Kidney epithelial cell (primary cell): ENCODE results near the gene ART1. TPM values are rescaled to one million over a fixed set of nuclear protein-coding genes. Genes with fewer than 3 reads are reported as not detected.

Experiments used
- DNase-seq: peaks from one replicate; pipeline ENCODE4 v3.0.0-alpha.2; 2010; ENCODE audit warnings: low read depth
- H3K27me3 ChIP-seq: 2 replicates; pipeline ENCODE4 v1.6.0; 2011; ENCODE audit warnings: low read length; ENCODE audit not compliant: control insufficient read depth, insufficient read depth
- H3K36me3 ChIP-seq: 2 replicates; pipeline ENCODE4 v1.5.1; 2011; ENCODE audit warnings: low read length; ENCODE audit not compliant: control insufficient read depth, insufficient read depth
- H3K4me3 ChIP-seq: 2 replicates; pipeline ENCODE4 v1.5.1; 2011; ENCODE audit warnings: low read depth, mild to moderate bottlenecking, control low read depth, low read length
- total RNA-seq: library from RNA; depleted of rRNA; stranded (reverse); fragments of >200 nt; gene quantifications from 2 replicates; pipeline ENCODE4 v1.2.3, GENCODE V29; 2015
- TF ChIP-seq, protein P1 (sequence below): IDR thresholded peaks from 2 replicates; pipeline ENCODE4 v1.5.1; 2011; ENCODE audit warnings: mild to moderate bottlenecking, moderate library complexity, low read length, control low read depth, inconsistent platforms; ENCODE audit not compliant: insufficient read depth, poor library complexity, severe bottlenecking

Gene ART1
- total RNA-seq, 1 donor from 2014 or later: not detected

DNA sequence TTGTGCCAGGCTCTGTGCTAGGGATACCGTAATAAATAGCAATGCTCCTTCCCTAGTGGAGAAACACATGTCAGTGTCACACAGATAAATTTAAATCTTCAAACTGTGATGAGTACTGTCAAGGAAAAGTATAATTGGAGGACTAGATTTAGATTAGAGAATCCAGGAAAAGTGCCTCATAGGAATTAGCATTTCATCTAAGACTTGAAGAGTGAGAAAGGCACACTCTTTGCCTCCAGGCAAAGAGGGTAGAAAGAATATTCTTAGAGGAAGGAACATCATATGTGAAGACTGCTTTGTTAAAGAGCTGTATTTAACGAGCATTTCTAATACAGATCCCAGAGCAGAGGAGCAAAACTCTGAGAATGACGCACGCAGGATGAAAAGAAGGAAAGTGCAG is 34.1 kb upstream of the ART1 start:
- Histone ChIP-seq H3K4me3 (no peak overlapping the region), H3K27me3 (no peaks in the 10 kb centered on the region), H3K36me3 (no peaks in the 10 kb centered on the region)
- TF ChIP-seq, protein P1, sequence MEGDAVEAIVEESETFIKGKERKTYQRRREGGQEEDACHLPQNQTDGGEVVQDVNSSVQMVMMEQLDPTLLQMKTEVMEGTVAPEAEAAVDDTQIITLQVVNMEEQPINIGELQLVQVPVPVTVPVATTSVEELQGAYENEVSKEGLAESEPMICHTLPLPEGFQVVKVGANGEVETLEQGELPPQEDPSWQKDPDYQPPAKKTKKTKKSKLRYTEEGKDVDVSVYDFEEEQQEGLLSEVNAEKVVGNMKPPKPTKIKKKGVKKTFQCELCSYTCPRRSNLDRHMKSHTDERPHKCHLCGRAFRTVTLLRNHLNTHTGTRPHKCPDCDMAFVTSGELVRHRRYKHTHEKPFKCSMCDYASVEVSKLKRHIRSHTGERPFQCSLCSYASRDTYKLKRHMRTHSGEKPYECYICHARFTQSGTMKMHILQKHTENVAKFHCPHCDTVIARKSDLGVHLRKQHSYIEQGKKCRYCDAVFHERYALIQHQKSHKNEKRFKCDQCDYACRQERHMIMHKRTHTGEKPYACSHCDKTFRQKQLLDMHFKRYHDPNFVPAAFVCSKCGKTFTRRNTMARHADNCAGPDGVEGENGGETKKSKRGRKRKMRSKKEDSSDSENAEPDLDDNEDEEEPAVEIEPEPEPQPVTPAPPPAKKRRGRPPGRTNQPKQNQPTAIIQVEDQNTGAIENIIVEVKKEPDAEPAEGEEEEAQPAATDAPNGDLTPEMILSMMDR: no peak
- no peak for DNase-seq

DNA sequence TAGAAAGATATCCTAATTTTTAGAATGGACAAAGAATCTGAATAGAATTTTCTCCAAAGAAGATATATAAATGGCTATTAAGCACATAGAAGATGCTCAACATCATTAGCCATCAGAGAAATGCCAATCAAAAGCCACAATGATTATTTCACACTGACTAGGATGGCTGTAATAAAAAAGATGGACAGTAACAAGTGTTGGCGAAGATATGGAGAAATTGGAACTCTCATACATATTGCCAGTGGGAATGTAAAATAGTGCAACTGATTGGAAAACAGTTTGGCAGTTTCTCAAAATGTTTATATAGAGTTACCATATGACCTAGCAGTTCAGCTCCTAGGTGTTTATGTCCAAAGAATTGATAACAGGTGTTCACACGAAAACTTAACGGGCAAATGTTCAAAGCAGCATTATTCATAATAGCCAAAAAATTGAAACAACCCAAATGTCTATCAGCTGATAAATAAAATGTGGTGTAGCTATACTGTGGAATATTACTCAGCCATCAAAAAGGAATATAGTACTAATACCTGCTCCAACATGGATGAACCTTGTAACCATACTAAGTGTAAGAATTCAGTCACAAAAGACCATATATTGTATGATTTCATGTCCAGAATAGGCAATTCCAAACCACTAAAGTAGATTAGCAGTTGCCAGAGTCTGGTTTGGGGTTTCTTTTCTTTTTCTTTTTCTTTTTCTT is 32.8 kb upstream of the ART1 start:
- no peaks in the 10 kb centered on the region for H3K36me3 ChIP-seq
- TF ChIP-seq, protein P1: no peak
- DNase-seq: no peak

GRCh38 chr11:3613998-3614741 is 30.8 kb upstream of the ART1 start:
- TF ChIP-seq, protein P1: no peak
- H3K27me3 ChIP-seq: no peaks in the 10 kb centered on the region
- H3K4me3 ChIP-seq: no peak overlapping the region
- no peak for DNase-seq
- H3K36me3 ChIP-seq: no peaks in the 10 kb centered on the region

More for the DNA sequence above, 32.8 kb upstream of the ART1 start:
- Histone ChIP-seq H3K27me3 (no peaks in the 10 kb centered on the region), H3K4me3 (no peak overlapping the region)

- Histone ChIP-seq H3K27me3 (no peaks in the 10 kb centered on the region), H3K4me3 (no peak overlapping the region), H3K36me3 (no peaks in the 10 kb centered on the region)
- TF ChIP-seq, protein P1: no peak
- DNase-seq: no peak
Measured at GRCh38 chr11:3614742-3615171, 30.2 kb upstream of the ART1 start.

GRCh38 chr11:3615998-3616397 is 28.9 kb upstream of the ART1 start:
- no peak for DNase-seq
- TF ChIP-seq, protein P1: no peak
- no peaks in the 10 kb centered on the region for H3K36me3 ChIP-seq
- H3K4me3 ChIP-seq: no peak overlapping the region
- H3K27me3 ChIP-seq: no peaks in the 10 kb centered on the region
